ENCODE data around the gene OR5T2. TPM values are rescaled to one million over a fixed set of nuclear protein-coding genes. Genes with fewer than 3 reads are reported as not detected.

OR5T2 gene
- total RNA-seq: not detected

DNA sequence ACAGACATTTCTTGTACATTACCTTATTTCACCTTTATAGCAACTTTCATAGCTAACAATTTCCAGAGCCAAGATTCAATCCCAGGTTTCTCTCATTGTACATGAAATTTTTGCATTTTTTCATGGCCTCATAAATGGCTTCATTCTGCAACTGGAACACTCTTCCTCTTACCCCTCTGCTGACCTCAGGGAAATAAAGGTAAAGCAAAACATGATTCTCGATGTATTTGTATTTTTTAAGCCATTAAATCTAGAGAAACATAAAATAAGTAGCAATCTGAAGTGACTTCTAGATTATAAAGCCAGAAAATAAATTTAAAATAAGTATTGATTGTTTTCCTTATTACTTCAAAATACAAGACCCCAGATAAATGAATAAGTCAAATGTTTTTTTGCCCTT, at the start of gene OR5T2:
Gene OR5T2, minus strand, starts transcription at position 101 of the 400 bp plus-strand sequence. CDS start 1,193 bp downstream, outside the sequence.

DNA sequence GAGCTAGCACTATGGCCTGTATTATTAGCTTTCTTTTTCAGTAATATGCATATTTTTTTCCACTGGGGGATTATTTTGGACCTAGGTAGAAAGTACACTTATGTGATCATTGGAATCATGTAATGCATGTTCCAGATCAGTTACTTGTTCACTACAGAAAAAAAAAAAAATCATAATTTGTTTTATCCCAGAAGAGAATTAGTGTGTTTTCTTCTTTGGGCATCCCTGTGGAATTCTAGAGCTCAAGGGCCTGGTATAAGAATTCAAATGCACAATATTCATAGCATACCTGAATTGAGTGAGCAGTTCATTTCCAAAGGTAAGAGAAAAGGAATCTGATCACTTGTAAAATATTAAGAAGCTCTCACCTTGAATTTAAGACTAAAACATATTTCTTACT, 39.8 kb upstream of the OR5T2 start, which contains the start of gene OR5T1:
Gene OR5T1, plus strand, starts transcription at position 301 of the 400 bp plus-strand sequence. CDS start 1,485 bp downstream, outside the sequence.

DNA sequence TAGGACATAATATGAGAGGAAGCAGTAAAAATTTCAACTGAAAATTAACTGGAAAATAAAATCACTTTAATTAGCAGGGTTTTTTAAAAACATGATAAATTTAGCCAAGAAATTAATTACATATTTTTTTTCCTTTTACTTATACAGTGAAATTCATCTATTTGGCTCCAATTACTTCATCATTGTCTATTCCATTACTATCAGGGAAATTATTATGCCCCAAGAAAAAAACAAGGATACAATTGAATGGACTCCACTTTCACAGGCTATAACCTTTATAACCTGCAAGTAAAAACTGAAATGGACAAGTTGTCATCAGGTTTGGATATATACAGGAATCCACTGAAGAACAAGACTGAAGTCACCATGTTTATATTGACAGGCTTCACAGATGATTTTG, 17.9 kb upstream of the OR5T2 start, which contains the start of gene OR5T3:
Gene OR5T3, plus strand, starts transcription at position 301 of the 400 bp plus-strand sequence. Its CDS starts 0 bp downstream, at position 301.

Other genes with a start within 250 kb of the OR5T2 start
- gene OR5F1, start 239.6 kb downstream of the OR5T2 start, total RNA-seq: not detected
- not detected for gene OR5AS1, start 206.6 kb downstream of the OR5T2 start, total RNA-seq
- gene OR8I2, start 140.9 kb downstream of the OR5T2 start, total RNA-seq: not detected
- not detected for gene OR8H2, start 130.6 kb downstream of the OR5T2 start, total RNA-seq
- not detected for gene OR8H3, start 111.9 kb downstream of the OR5T2 start, total RNA-seq
- not detected for gene OR8J3, start 94.1 kb downstream of the OR5T2 start, total RNA-seq
- gene OR8K5, start 73.9 kb downstream of the OR5T2 start, total RNA-seq: not detected
- gene OR5J2, start 57.6 kb downstream of the OR5T2 start, total RNA-seq: not detected
- not detected for gene OR5T3, start 18.0 kb upstream of the OR5T2 start, total RNA-seq
- gene OR5T1, start 39.9 kb upstream of the OR5T2 start, total RNA-seq: not detected
- not detected for gene OR8H1, start 58.0 kb upstream of the OR5T2 start, total RNA-seq
- under 1 TPM in 1 of 2 donors, not detected in 1; 0.33 TPM for gene OR8K3, start 80.9 kb upstream of the OR5T2 start, total RNA-seq
- not detected for gene OR8K1, start 111.8 kb upstream of the OR5T2 start, total RNA-seq
- not detected for gene OR8J1, start 120.0 kb upstream of the OR5T2 start, total RNA-seq
- not detected for gene OR8U1, start 141.4 kb upstream of the OR5T2 start, total RNA-seq
- gene OR5AL1, start 178.4 kb upstream of the OR5T2 start, total RNA-seq: not detected
- gene OR5M3, start 239.1 kb upstream of the OR5T2 start, total RNA-seq: not detected